GM12873 (cell line): Measurements from ENCODE around the gene PANX2.

ENCODE experiments used
- CTCF ChIP-seq: IDR thresholded peaks from 2 replicates; pipeline ENCODE4 v1.5.1; 2012; ENCODE audit warnings: low read depth, mild to moderate bottlenecking, moderate library complexity, low read length, control low read depth; ENCODE audit not compliant: insufficient read depth; ENCODE audit errors: missing control alignments

PANX2 gene

GRCh38 chr22:50216055-50216683 is 45.6 kb downstream of the PANX2 start:
- no peak for TF ChIP-seq CTCF

- no peak for TF ChIP-seq CTCF
These were observed 46.4 kb downstream of the PANX2 start for GRCh38 chr22:50216684-50217520.

- no peak for TF ChIP-seq CTCF
These were observed 47.1 kb downstream of the PANX2 start for GRCh38 chr22:50217543-50218152.

GRCh38 chr22:50218153-50218995 is 47.8 kb downstream of the PANX2 start:
- no peak for TF ChIP-seq CTCF

GRCh38 chr22:50218996-50219727 is 48.6 kb downstream of the PANX2 start:
- no peak for TF ChIP-seq CTCF

- TF ChIP-seq CTCF = no peak
These were observed 49.5 kb downstream of the PANX2 start for GRCh38 chr22:50219800-50220602.
